ENCODE measurements around the gene PATL1. TPM values are rescaled to one million over a fixed set of nuclear protein-coding genes. Genes with fewer than 3 reads are reported as not detected.

Gene PATL1
- total and polyA plus RNA-seq, 2 of the 4 experiments (the other 2 are of a cell fraction) = 3.9 to 29.7 TPM

- Histone ChIP-seq H3K9me3 (ENCODE audit: control insufficient read depth, insufficient read depth, low read length) (no peaks in the 10 kb centered on the region; the same call in 1 of the 2 replicates), H4K5ac (ENCODE audit: low read depth, low read length) (no peak overlapping the region; the same call in 1 of the 2 replicates), H2BK20ac (ENCODE audit: low read depth, low read length) (no peak overlapping the region), H3K4me3 (ENCODE audit: insufficient read depth, low read depth, low read length) (no peak overlapping the region), H3K9ac (ENCODE audit: low read depth, low read length) (no peak overlapping the region), H2AK9ac (replicated peaks; ENCODE audit: low read depth, low read length, poor library complexity) (no peak overlapping the region), H3K4me1 (ENCODE audit: control insufficient read depth, insufficient read depth, low read length) (peaks cover 9% of the 10 kb centered on the region; the same call in 1 of the 2 replicates), H3K18ac (ENCODE audit: low read depth, low read length) (peak overlapping the region; percentile 73; the same call in 1 of the 2 replicates), H4K8ac (ENCODE audit: low read depth in 2 of 2, low read length in 2 of 2) (no peak overlapping the region), H2AFZ (replicated peaks; ENCODE audit: low read length, poor library complexity) (peak overlapping the region; percentile 67), H3K4me2 (ENCODE audit: low read depth, low read length) (no peak overlapping the region), H2BK15ac (ENCODE audit: low read depth, low read length) (no peak overlapping the region), H2BK120ac (ENCODE audit: low read depth, low read length) (no peak overlapping the region), H3K4ac (ENCODE audit: low read depth, low read length) (no peak overlapping the region), H3K36me3 (ENCODE audit: control insufficient read depth, insufficient read depth, low read length) (no peaks in the 10 kb centered on the region), H3K27me3 (ENCODE audit: control insufficient read depth, insufficient read depth, low read length) (no peaks in the 10 kb centered on the region; the same call in 1 of the 2 replicates), H3K23ac (ENCODE audit: low read depth, low read length) (no peak overlapping the region), H4K20me1 (ENCODE audit: insufficient read depth, low read length) (no peaks in the 10 kb centered on the region), H3K79me1 (ENCODE audit: low read depth in 1 of 2, low read length in 2 of 2) (no peaks in the 10 kb centered on the region), H3K14ac (replicated peaks; ENCODE audit: low read depth, low read length) (no peak overlapping the region), H2BK5ac (ENCODE audit: low read depth, low read length, poor library complexity, severe bottlenecking) (peak overlapping the region; percentile 65), H3K9me1 (ENCODE audit: insufficient read depth, low read length) (0 out of 2 replicates have a peak, but pooled peaks cover 3% of the 10 kb centered on the region), H3K56ac (ENCODE audit: extremely low read depth, insufficient read depth, low read length) (no peak overlapping the region), H4K91ac (ENCODE audit: insufficient read depth, low read depth, low read length) (no peak overlapping the region), H3K27ac (ENCODE audit: insufficient read depth, low read length) (no peak overlapping the region), H2AK5ac (ENCODE audit: low read depth, low read length) (no peak overlapping the region)
- intact Hi-C loops (cut with micrococcal nuclease) (no loop called here), dilution Hi-C loops (cut with HindIII; ENCODE audit: low sequenced_read_pairs, unreplicated experiment) (no loop called here), in situ Hi-C loops (cut with MboI; ENCODE audit: low sequenced_read_pairs) (no loop called here)
- ATAC-seq (ENCODE audit: low read depth) (no peak), DNase-seq (peak; percentile 4)
- no TSS peak for BruUV-seq (replicated peaks)
- TF ChIP-seq RCOR1 (IDR thresholded peaks at IDR 0.05; ENCODE audit: insufficient replicate concordance, low read length) (no peak), ELK1 (IDR thresholded peaks at IDR 0.05; ENCODE audit: borderline replicate concordance, low read depth, low read length) (no peak), CEBPB (IDR thresholded peaks at IDR 0.05; ENCODE audit: low read depth, low read length) (no peak), MAFK (IDR thresholded peaks at IDR 0.05; ENCODE audit: low read depth, low read length) (no peak), POLR2A (IDR thresholded peaks at IDR 0.05; ENCODE audit: low read depth, low read length) (no peak), CTCF (conservative IDR thresholded peaks at IDR 0.05; ENCODE audit: low read depth, low read length) (no peak), FOS (IDR thresholded peaks at IDR 0.05; ENCODE audit: low read depth, low read length) (no peak), MAZ (IDR thresholded peaks at IDR 0.05; ENCODE audit: borderline replicate concordance, low read depth, low read length) (no peak), RFX5 (IDR thresholded peaks at IDR 0.05; ENCODE audit: low read depth, low read length) (no peak), SMC3 (IDR thresholded peaks at IDR 0.05; ENCODE audit: low read depth, low read length) (no peak), BHLHE40 (IDR thresholded peaks at IDR 0.05; ENCODE audit: low read depth, low read length) (no peak), RAD21 (IDR thresholded peaks at IDR 0.05; ENCODE audit: low read length) (no peak), MXI1 (IDR thresholded peaks at IDR 0.05; ENCODE audit: borderline replicate concordance, low read depth, low read length) (no peak)
- TF ChIP-seq, protein P1, sequence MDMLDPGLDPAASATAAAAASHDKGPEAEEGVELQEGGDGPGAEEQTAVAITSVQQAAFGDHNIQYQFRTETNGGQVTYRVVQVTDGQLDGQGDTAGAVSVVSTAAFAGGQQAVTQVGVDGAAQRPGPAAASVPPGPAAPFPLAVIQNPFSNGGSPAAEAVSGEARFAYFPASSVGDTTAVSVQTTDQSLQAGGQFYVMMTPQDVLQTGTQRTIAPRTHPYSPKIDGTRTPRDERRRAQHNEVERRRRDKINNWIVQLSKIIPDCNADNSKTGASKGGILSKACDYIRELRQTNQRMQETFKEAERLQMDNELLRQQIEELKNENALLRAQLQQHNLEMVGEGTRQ (IDR thresholded peaks at IDR 0.05; ENCODE audit: low read depth, low read length) = no peak
- POLR2A ChIA-PET (ENCODE audit: unreplicated experiment) = no interaction called here
- WGBS, 2 experiments (ENCODE audit: extremely low coverage in 2 of 2, insufficient read length in 1 of 2) = no CpG with 5 or more reads among the region's 3 CpGs
- CTCF ChIA-PET = interaction anchor here (1.3 kb wide), 1 partner anchor 8 kb away, joined by 5 read pairs; no protein-coding TSS in a partner anchor
These were observed 41.5 kb upstream of the PATL1 start for GRCh38 chr11:59710136-59710847.
